ENCODE measurements around the gene CTNNA3.

CTNNA3 gene

GRCh38 chr10:66228887-66229286 lies 1467.1 kb downstream of the CTNNA3 start:
- no peak for DNase-seq (ENCODE audit: low spot score)
- in situ Hi-C loops (cut with MboI; ENCODE audit: low pct_unique_long_range_greater_than_20kb, low sequenced_read_pairs, unreplicated experiment) = loop anchor here (25.0 kb wide), 1 partner anchor 708 kb away; the partner anchor contains the start of gene LRRTM3
- TF ChIP-seq CTCF (IDR thresholded peaks at IDR 0.05; ENCODE audit: extremely low read depth, insufficient read depth, missing control alignments) = no peak

- DNase-seq (ENCODE audit: low spot score) = no peak
- in situ Hi-C loops (cut with MboI; ENCODE audit: low pct_unique_long_range_greater_than_20kb, low sequenced_read_pairs, unreplicated experiment) = no loop called here
- no peak for TF ChIP-seq CTCF (IDR thresholded peaks at IDR 0.05; ENCODE audit: extremely low read depth, insufficient read depth, missing control alignments)
These were observed 1472.3 kb downstream of the CTNNA3 start for GRCh38 chr10:66223656-66224055.

- no peak for DNase-seq (ENCODE audit: low spot score)
- in situ Hi-C loops (cut with MboI; ENCODE audit: low pct_unique_long_range_greater_than_20kb, low sequenced_read_pairs, unreplicated experiment) = no loop called here
- no peak for TF ChIP-seq CTCF (IDR thresholded peaks at IDR 0.05; ENCODE audit: extremely low read depth, insufficient read depth, missing control alignments)
These were observed 1473.4 kb downstream of the CTNNA3 start for GRCh38 chr10:66222462-66223046.

- DNase-seq (ENCODE audit: low spot score) = no peak
- TF ChIP-seq CTCF (IDR thresholded peaks at IDR 0.05; ENCODE audit: extremely low read depth, insufficient read depth, missing control alignments) = no peak
- in situ Hi-C loops (cut with MboI; ENCODE audit: low pct_unique_long_range_greater_than_20kb, low sequenced_read_pairs, unreplicated experiment) = no loop called here
These were observed 1476.9 kb downstream of the CTNNA3 start for GRCh38 chr10:66218981-66219587.

GRCh38 chr10:66218289-66218688 lies 1477.7 kb downstream of the CTNNA3 start:
- no peak for TF ChIP-seq CTCF (IDR thresholded peaks at IDR 0.05; ENCODE audit: extremely low read depth, insufficient read depth, missing control alignments)
- in situ Hi-C loops (cut with MboI; ENCODE audit: low pct_unique_long_range_greater_than_20kb, low sequenced_read_pairs, unreplicated experiment) = no loop called here
- no peak for DNase-seq (ENCODE audit: low spot score)

- in situ Hi-C loops (cut with MboI; ENCODE audit: low pct_unique_long_range_greater_than_20kb, low sequenced_read_pairs, unreplicated experiment) = no loop called here
- DNase-seq (ENCODE audit: low spot score) = no peak
- no peak for TF ChIP-seq CTCF (IDR thresholded peaks at IDR 0.05; ENCODE audit: extremely low read depth, insufficient read depth, missing control alignments)
These were observed 1480.1 kb downstream of the CTNNA3 start for GRCh38 chr10:66215920-66216319.
